GM12801 (cell line): ENCODE measurements around the gene ZFP1.

Source experiments
- TF ChIP-seq, protein P1 (sequence below): IDR thresholded peaks from one replicate; pipeline ENCODE4 v1.5.1; 2011; ENCODE audit warnings: control low read depth; ENCODE audit not compliant: insufficient read length; ENCODE audit errors: extremely low read depth

The ZFP1 gene

GRCh38 chr16:75203667-75204409, 55.5 kb downstream of the ZFP1 start:
- TF ChIP-seq, protein P1, sequence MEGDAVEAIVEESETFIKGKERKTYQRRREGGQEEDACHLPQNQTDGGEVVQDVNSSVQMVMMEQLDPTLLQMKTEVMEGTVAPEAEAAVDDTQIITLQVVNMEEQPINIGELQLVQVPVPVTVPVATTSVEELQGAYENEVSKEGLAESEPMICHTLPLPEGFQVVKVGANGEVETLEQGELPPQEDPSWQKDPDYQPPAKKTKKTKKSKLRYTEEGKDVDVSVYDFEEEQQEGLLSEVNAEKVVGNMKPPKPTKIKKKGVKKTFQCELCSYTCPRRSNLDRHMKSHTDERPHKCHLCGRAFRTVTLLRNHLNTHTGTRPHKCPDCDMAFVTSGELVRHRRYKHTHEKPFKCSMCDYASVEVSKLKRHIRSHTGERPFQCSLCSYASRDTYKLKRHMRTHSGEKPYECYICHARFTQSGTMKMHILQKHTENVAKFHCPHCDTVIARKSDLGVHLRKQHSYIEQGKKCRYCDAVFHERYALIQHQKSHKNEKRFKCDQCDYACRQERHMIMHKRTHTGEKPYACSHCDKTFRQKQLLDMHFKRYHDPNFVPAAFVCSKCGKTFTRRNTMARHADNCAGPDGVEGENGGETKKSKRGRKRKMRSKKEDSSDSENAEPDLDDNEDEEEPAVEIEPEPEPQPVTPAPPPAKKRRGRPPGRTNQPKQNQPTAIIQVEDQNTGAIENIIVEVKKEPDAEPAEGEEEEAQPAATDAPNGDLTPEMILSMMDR, result no peak

- TF ChIP-seq, protein P1, result no peak
Measured at GRCh38 chr16:75204410-75204758, 56.1 kb downstream of the ZFP1 start.

- TF ChIP-seq, protein P1, result no peak
Measured at GRCh38 chr16:75206749-75207451, 58.6 kb downstream of the ZFP1 start, which contains the start of gene CTRB2. Gene CTRB2, minus strand, starts transcription at chr16:75207161. Its CDS starts 20 bp downstream, at chr16:75207141.

DNA sequence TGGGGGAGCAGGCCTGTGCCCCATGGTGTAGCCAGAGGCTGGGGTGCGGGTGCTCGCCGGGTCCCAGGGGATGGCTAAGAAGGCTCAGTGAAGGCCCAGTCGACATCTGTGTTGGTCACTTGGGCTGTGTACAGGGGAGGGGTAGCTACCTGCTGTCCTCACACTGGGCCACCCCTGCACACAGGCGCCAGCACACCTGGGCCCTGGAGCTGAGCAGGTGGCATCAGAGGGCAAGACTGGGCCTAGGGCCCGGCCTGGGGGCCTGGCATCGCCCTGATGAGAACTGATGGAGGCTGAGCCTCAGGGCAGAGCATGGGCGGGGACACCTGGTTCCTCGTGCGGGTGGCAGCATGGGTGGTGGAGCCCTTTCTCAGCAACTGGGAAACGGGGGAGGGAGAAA, 59.5 kb downstream of the ZFP1 start:
- TF ChIP-seq, protein P1, result no peak

DNA sequence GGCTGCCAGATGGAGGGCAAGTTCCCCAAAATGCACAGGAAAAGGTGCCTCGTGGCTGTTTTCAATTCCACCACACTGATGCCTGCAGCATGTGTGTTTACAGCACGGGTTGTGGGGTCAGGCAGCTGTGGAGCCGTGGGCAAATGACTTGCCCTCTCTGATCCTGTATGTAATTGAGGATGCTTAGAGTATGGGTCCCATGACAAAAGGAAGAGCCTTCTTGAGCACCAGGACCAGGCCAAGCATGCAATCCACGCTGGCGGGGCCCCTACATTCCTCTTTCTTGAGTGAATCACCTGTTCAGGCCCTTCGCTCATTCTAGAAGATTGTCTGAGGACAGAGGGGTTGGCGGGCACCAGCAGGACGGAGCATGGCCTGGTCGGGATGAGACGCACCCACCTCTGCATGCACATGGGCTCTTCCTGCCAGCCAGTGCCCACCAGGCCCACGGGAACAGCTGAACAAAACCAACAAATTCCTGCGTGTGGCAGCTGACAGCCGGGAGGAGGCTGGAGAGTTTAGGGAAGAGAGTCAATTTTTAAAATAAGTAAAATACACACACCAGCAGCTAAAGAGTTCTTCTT, 60.0 kb downstream of the ZFP1 start:
- TF ChIP-seq, protein P1, result no peak

DNA sequence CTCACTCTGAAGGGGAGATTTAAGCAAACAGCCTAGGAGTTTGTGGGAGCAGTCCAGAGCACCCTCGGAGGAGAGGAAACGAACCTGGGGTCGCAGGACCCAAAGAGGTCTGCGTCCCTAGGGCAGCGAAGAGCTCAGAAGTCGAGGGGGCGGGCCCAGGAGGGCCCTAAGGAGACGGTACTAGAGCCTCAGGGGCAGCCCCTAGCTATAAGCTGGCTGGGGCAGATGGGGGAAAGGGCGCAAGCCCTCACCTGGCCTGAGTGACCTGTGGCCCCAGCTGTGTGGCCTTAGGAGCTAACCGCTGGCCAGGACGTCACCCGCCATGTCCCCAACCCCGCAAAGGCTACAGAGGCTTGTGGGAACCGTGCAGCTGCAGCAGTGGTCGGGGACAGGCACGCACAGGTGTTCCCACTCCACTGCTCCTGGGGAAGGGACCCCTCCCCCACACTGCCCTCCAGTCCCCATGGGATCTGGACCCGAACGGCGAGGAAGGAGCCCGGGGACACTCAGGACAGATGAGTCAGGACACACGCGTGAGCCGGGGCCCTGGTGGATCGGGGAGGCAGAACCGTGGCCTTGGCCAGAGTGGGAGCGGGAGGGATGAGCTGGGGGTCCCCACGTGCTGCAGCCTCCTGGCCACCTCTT, 60.7 kb downstream of the ZFP1 start:
- TF ChIP-seq, protein P1, result no peak

DNA sequence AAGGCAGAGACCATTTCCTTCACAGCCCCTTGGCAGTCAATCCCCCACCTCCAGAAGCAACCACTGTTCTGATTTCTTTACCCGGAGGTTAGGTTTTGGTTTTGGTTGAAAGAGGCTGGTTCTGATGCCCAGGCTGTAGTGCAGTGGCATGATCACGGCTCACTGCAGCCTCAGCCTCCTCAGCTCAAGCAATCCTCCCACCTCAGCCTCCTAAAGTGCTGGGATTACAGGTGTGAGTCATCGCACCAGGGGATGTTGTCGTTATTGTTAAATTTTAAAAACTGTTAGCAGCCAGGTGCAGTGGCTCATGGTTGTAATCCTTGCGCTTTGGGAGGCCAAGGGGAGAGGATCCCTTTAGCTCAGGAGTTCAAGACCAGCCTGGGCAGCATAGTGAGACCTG, 61.6 kb downstream of the ZFP1 start:
- TF ChIP-seq, protein P1, result no peak
